Measurements from ENCODE around the gene SYNDIG1. TPM values are rescaled to one million over a fixed set of nuclear protein-coding genes. Genes with fewer than 3 reads are reported as not detected.

The SYNDIG1 gene
- total RNA-seq, 1 experiment from 2014 or later = not detected

DNA sequence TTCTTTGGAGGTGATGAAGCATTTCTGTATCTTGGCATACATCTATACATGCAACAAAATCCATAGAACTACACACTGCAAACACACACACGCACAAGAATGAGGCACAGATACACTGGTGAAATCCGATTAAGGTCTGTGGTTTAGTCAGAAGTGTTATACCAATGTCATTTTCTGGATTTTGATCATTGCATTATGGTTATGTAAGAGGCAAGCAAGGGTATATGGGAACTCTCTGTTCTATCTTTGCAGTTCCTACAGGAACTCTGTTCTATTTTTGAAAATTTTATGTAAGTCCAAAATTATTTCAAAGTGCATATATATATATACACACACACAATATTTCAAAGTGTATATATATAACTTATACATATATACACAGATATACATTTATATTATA, 101.7 kb downstream of the SYNDIG1 start:
- DNase-seq (ENCODE audit: low read depth, low spot score) (no peak), ATAC-seq (no peak)
- Histone ChIP-seq H3K4me1 (ENCODE audit: control insufficient read depth, insufficient read depth, low read length) (no peaks in the 10 kb centered on the region), H3K9me3 (ENCODE audit: control insufficient read depth, insufficient read depth, low read depth, low read length) (no peaks in the 10 kb centered on the region), H3K27me3 (ENCODE audit: control insufficient read depth, insufficient read depth, low read length) (no peaks in the 10 kb centered on the region; the same call in 1 of the 2 replicates), H3K36me3 (ENCODE audit: control insufficient read depth, insufficient read depth, low read length) (no peaks in the 10 kb centered on the region), H3K27ac (ENCODE audit: low read length) (no peak overlapping the region), H3K4me3 (ENCODE audit: low read depth in 2 of 2, low read length in 2 of 2) (no peak overlapping the region)
- ChIA-PET POLR2A (no interaction called here), CTCF (no interaction called here)
- in situ Hi-C loops (cut with HindIII; ENCODE audit: low pct_unique_long_range_greater_than_20kb, low sequenced_read_pairs) = no loop called here
- BruUV-seq (replicated peaks) = no TSS peak
- TF ChIP-seq, protein P1, sequence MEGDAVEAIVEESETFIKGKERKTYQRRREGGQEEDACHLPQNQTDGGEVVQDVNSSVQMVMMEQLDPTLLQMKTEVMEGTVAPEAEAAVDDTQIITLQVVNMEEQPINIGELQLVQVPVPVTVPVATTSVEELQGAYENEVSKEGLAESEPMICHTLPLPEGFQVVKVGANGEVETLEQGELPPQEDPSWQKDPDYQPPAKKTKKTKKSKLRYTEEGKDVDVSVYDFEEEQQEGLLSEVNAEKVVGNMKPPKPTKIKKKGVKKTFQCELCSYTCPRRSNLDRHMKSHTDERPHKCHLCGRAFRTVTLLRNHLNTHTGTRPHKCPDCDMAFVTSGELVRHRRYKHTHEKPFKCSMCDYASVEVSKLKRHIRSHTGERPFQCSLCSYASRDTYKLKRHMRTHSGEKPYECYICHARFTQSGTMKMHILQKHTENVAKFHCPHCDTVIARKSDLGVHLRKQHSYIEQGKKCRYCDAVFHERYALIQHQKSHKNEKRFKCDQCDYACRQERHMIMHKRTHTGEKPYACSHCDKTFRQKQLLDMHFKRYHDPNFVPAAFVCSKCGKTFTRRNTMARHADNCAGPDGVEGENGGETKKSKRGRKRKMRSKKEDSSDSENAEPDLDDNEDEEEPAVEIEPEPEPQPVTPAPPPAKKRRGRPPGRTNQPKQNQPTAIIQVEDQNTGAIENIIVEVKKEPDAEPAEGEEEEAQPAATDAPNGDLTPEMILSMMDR (IDR thresholded peaks at IDR 0.05) = no peak
- TF ChIP-seq, protein P2, sequence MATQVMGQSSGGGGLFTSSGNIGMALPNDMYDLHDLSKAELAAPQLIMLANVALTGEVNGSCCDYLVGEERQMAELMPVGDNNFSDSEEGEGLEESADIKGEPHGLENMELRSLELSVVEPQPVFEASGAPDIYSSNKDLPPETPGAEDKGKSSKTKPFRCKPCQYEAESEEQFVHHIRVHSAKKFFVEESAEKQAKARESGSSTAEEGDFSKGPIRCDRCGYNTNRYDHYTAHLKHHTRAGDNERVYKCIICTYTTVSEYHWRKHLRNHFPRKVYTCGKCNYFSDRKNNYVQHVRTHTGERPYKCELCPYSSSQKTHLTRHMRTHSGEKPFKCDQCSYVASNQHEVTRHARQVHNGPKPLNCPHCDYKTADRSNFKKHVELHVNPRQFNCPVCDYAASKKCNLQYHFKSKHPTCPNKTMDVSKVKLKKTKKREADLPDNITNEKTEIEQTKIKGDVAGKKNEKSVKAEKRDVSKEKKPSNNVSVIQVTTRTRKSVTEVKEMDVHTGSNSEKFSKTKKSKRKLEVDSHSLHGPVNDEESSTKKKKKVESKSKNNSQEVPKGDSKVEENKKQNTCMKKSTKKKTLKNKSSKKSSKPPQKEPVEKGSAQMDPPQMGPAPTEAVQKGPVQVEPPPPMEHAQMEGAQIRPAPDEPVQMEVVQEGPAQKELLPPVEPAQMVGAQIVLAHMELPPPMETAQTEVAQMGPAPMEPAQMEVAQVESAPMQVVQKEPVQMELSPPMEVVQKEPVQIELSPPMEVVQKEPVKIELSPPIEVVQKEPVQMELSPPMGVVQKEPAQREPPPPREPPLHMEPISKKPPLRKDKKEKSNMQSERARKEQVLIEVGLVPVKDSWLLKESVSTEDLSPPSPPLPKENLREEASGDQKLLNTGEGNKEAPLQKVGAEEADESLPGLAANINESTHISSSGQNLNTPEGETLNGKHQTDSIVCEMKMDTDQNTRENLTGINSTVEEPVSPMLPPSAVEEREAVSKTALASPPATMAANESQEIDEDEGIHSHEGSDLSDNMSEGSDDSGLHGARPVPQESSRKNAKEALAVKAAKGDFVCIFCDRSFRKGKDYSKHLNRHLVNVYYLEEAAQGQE (IDR thresholded peaks at IDR 0.05; ENCODE audit: insufficient read depth in 1 of 2, low read depth in 2 of 2, low read length in 1 of 2) = no peak
- TF ChIP-seq TCF7L2 (IDR thresholded peaks at IDR 0.05; ENCODE audit: low read depth, low read length) (no peak), POLR2AphosphoS5 (IDR thresholded peaks at IDR 0.05; ENCODE audit: low read depth, low read length) (no peak), SIN3A (IDR thresholded peaks at IDR 0.05; ENCODE audit: borderline replicate concordance, insufficient read depth, low read depth, low read length) (no peak)
- intact Hi-C loops (cut with micrococcal nuclease; ENCODE audit: unreplicated experiment) = no loop called here

DNA sequence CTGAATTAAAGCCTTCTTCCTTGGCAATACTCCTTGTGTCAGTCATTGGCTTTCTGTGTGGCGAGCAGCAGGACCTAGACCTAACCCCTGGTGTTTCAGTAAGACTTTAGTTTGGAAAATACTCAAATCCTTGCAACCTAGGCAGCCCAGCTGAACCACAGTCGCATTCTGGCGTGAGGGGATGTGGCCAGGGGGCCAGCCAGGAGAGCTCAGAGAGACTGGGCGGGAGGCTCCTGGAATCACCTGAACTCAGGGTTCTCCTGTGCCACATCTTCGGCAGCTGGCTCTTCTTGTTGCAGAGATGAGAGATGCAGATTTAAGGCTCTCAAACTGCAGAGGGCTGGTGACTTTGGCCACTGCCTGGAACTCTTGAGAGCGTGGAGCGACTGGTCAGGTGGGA, 102.7 kb downstream of the SYNDIG1 start:
- ATAC-seq = no peak
- POLR2A ChIA-PET = no interaction called here
- H3K4me3 ChIP-seq (ENCODE audit: low read depth in 2 of 2, low read length in 2 of 2) = no peak overlapping the region
- intact Hi-C loops (cut with micrococcal nuclease; ENCODE audit: unreplicated experiment) = no loop called here
- H3K4me1 ChIP-seq (ENCODE audit: control insufficient read depth, insufficient read depth, low read length) = no peaks in the 10 kb centered on the region
- no peak overlapping the region for H3K27ac ChIP-seq (ENCODE audit: low read length)
- no peak for DNase-seq (ENCODE audit: low read depth, low spot score)
- no peak for TF ChIP-seq SIN3A (IDR thresholded peaks at IDR 0.05; ENCODE audit: borderline replicate concordance, insufficient read depth, low read depth, low read length)
- no peak for TF ChIP-seq POLR2AphosphoS5 (IDR thresholded peaks at IDR 0.05; ENCODE audit: low read depth, low read length)
- no peak for TF ChIP-seq TCF7L2 (IDR thresholded peaks at IDR 0.05; ENCODE audit: low read depth, low read length)
- TF ChIP-seq, protein P1 (IDR thresholded peaks at IDR 0.05) = no peak
- TF ChIP-seq, protein P2 (IDR thresholded peaks at IDR 0.05; ENCODE audit: insufficient read depth in 1 of 2, low read depth in 2 of 2, low read length in 1 of 2) = no peak
- H3K9me3 ChIP-seq (ENCODE audit: control insufficient read depth, insufficient read depth, low read depth, low read length) = no peaks in the 10 kb centered on the region
- no peaks in the 10 kb centered on the region; the same call in 1 of the 2 replicates for H3K27me3 ChIP-seq (ENCODE audit: control insufficient read depth, insufficient read depth, low read length)
- in situ Hi-C loops (cut with HindIII; ENCODE audit: low pct_unique_long_range_greater_than_20kb, low sequenced_read_pairs) = no loop called here
- no TSS peak for BruUV-seq (replicated peaks)
- no peaks in the 10 kb centered on the region for H3K36me3 ChIP-seq (ENCODE audit: control insufficient read depth, insufficient read depth, low read length)
- CTCF ChIA-PET = no interaction called here

All from Panc1 (cell line).